SK-N-SH treated with all-trans-retinoic acid at 6 μM for 48 hours (cell line): ENCODE results near the gene WHRN.

Source experiments
- ARNTL ChIP-seq: fragments of 450-650 bp; formaldehyde crosslinking; IDR thresholded peaks from 2 replicates; pipeline ENCODE4 v1.5.0; 2020; ENCODE audit warnings: low read depth, mild to moderate bottlenecking, moderate library complexity, borderline replicate concordance
- BACH2 ChIP-seq: fragments of 250-450 bp; sonication (Bioruptor Pico); IDR thresholded peaks from 2 replicates; pipeline ENCODE4 v1.9.0; 2021; ENCODE audit warnings: mild to moderate bottlenecking, borderline replicate concordance
- ESRRG ChIP-seq: fragments of 250-450 bp; sonication (Bioruptor Pico); IDR thresholded peaks from 2 replicates; pipeline ENCODE4 v1.6.1; 2021; ENCODE audit warnings: mild to moderate bottlenecking
- OSR1 ChIP-seq: fragments of 250-450 bp; sonication (Bioruptor Pico); IDR thresholded peaks from 2 replicates; pipeline ENCODE4 v1.8.0; 2022; ENCODE audit warnings: moderate library complexity, mild to moderate bottlenecking, inconsistent platforms
- RARB ChIP-seq: fragments of 250-450 bp; sonication (Bioruptor Pico); IDR thresholded peaks from 2 replicates; pipeline ENCODE4 v1.8.0; 2021; ENCODE audit warnings: mild to moderate bottlenecking, moderate library complexity
- SNAI2 ChIP-seq: fragments of 250-450 bp; sonication (Bioruptor Pico); IDR thresholded peaks from 2 replicates; pipeline ENCODE4 v1.5.0; 2020; ENCODE audit warnings: mild to moderate bottlenecking, moderate library complexity
- TCF4 ChIP-seq: fragments of 250-450 bp; sonication (Bioruptor Pico); IDR thresholded peaks from 2 replicates; pipeline ENCODE4 v1.8.0; 2021; ENCODE audit warnings: mild to moderate bottlenecking, moderate library complexity, borderline replicate concordance
- ZC3H10 ChIP-seq: fragments of 250-450 bp; sonication (Bioruptor Pico); IDR thresholded peaks from 2 replicates; pipeline ENCODE4 v1.5.1; 2021; ENCODE audit warnings: mild to moderate bottlenecking, moderate library complexity
- ZFP3 ChIP-seq: fragments of 250-450 bp; sonication (Bioruptor Pico); IDR thresholded peaks from 2 replicates; pipeline ENCODE4 v1.5.0; 2020; ENCODE audit warnings: mild to moderate bottlenecking, moderate library complexity
- ZNF70 ChIP-seq: fragments of 450-650 bp; formaldehyde crosslinking; IDR thresholded peaks from 2 replicates; pipeline ENCODE4 v1.5.0; 2020; ENCODE audit warnings: mild to moderate bottlenecking, moderate library complexity
- TF ChIP-seq, protein P1 (sequence below): fragments of 250-450 bp; sonication (Bioruptor Pico); IDR thresholded peaks from 2 replicates; pipeline ENCODE4 v1.5.1; 2021; ENCODE audit warnings: mild to moderate bottlenecking, moderate library complexity
- TF ChIP-seq, protein P2 (sequence below): fragments of 250-450 bp; sonication (Bioruptor Pico); IDR thresholded peaks from 2 replicates; pipeline ENCODE4 v1.5.1; 2020; ENCODE audit warnings: low read depth, mild to moderate bottlenecking, moderate library complexity
- TF ChIP-seq, protein P3 (sequence below): fragments of 250-450 bp; sonication (Bioruptor Pico); IDR thresholded peaks from 2 replicates; pipeline ENCODE4 v1.8.0; 2020; ENCODE audit warnings: mild to moderate bottlenecking, moderate library complexity, borderline replicate concordance
- TF ChIP-seq, protein P4 (sequence below): fragments of 250-450 bp; sonication (Bioruptor Pico); IDR thresholded peaks from 2 replicates; pipeline ENCODE4 v1.8.0; 2021; ENCODE audit warnings: low read depth, mild to moderate bottlenecking, moderate library complexity, borderline replicate concordance

DNA sequence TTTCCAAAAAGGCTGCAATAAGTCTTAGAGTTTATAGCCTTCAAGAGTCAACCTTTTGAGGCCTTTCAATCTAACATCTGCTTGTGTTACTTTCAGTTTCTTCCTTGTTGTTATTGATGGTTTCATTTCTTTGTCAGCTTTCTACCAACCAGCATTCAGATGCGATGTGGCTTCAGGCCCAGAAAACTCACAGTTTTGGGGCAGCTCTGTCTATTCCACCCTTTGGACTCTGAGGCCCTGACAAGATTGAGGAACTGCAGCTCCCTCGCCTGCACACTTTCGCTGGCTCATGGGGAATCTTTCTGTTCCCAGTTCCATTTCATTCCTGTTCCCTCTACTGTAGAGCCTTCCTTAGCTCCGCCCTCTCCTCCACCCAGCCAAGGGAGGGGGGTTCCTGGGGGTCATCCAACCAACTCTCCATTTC lies 13.3 kb upstream of the WHRN start:
- TF ChIP-seq, protein P1, sequence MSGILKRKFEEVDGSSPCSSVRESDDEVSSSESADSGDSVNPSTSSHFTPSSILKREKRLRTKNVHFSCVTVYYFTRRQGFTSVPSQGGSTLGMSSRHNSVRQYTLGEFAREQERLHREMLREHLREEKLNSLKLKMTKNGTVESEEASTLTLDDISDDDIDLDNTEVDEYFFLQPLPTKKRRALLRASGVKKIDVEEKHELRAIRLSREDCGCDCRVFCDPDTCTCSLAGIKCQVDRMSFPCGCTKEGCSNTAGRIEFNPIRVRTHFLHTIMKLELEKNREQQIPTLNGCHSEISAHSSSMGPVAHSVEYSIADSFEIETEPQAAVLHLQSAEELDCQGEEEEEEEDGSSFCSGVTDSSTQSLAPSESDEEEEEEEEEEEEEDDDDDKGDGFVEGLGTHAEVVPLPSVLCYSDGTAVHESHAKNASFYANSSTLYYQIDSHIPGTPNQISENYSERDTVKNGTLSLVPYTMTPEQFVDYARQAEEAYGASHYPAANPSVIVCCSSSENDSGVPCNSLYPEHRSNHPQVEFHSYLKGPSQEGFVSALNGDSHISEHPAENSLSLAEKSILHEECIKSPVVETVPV (CRISPR knock-in tag) = no peak
- TF ChIP-seq, protein P2, sequence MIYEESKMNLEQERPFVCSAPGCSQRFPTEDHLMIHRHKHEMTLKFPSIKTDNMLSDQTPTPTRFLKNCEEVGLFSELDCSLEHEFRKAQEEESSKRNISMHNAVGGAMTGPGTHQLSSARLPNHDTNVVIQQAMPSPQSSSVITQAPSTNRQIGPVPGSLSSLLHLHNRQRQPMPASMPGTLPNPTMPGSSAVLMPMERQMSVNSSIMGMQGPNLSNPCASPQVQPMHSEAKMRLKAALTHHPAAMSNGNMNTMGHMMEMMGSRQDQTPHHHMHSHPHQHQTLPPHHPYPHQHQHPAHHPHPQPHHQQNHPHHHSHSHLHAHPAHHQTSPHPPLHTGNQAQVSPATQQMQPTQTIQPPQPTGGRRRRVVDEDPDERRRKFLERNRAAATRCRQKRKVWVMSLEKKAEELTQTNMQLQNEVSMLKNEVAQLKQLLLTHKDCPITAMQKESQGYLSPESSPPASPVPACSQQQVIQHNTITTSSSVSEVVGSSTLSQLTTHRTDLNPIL (CRISPR knock-in tag) = no peak
- TF ChIP-seq ZC3H10 (CRISPR knock-in tag) = no peak
- no peak for TF ChIP-seq RARB (CRISPR knock-in tag)
- TF ChIP-seq, protein P3, sequence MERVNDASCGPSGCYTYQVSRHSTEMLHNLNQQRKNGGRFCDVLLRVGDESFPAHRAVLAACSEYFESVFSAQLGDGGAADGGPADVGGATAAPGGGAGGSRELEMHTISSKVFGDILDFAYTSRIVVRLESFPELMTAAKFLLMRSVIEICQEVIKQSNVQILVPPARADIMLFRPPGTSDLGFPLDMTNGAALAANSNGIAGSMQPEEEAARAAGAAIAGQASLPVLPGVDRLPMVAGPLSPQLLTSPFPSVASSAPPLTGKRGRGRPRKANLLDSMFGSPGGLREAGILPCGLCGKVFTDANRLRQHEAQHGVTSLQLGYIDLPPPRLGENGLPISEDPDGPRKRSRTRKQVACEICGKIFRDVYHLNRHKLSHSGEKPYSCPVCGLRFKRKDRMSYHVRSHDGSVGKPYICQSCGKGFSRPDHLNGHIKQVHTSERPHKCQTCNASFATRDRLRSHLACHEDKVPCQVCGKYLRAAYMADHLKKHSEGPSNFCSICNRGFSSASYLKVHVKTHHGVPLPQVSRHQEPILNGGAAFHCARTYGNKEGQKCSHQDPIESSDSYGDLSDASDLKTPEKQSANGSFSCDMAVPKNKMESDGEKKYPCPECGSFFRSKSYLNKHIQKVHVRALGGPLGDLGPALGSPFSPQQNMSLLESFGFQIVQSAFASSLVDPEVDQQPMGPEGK (CRISPR knock-in tag) = no peak
- TF ChIP-seq ZFP3 (CRISPR knock-in tag) = no peak
- no peak for TF ChIP-seq SNAI2 (CRISPR knock-in tag)
- TF ChIP-seq, protein P4, sequence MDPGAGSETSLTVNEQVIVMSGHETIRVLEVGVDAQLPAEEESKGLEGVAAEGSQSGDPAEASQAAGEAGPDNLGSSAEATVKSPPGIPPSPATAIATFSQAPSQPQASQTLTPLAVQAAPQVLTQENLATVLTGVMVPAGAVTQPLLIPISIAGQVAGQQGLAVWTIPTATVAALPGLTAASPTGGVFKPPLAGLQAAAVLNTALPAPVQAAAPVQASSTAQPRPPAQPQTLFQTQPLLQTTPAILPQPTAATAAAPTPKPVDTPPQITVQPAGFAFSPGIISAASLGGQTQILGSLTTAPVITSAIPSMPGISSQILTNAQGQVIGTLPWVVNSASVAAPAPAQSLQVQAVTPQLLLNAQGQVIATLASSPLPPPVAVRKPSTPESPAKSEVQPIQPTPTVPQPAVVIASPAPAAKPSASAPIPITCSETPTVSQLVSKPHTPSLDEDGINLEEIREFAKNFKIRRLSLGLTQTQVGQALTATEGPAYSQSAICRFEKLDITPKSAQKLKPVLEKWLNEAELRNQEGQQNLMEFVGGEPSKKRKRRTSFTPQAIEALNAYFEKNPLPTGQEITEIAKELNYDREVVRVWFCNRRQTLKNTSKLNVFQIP (CRISPR knock-in tag) = no peak
- no peak for TF ChIP-seq TCF4 (CRISPR knock-in tag)
- no peak for TF ChIP-seq ESRRG (CRISPR knock-in tag)
- no peak for TF ChIP-seq ARNTL (CRISPR knock-in tag)
- TF ChIP-seq BACH2 = no peak
- TF ChIP-seq ZNF70 (CRISPR knock-in tag) = no peak
- no peak for TF ChIP-seq OSR1 (CRISPR knock-in tag)
